WI38 (cell line): ENCODE measurements around the gene TLR9.

Experiments used
- H3K4me3 ChIP-seq: 2 replicates; pipeline ENCODE4 v1.5.1; 2011; ENCODE audit warnings: low read depth, mild to moderate bottlenecking, control low read depth, low read length
- CTCF ChIP-seq: IDR thresholded peaks from 2 replicates; pipeline ENCODE4 v1.5.1; 2012; ENCODE audit warnings: low read depth, mild to moderate bottlenecking, control low read depth, low read length

TLR9 gene

GRCh38 chr3:52202384-52203077 lies 22.9 kb downstream of the TLR9 start:
- no peak for TF ChIP-seq CTCF
- no peak overlapping the region for H3K4me3 ChIP-seq

- H3K4me3 ChIP-seq, result no peak overlapping the region
- no peak for TF ChIP-seq CTCF
Measured at GRCh38 chr3:52200981-52201679, 24.3 kb downstream of the TLR9 start.

GRCh38 chr3:52198643-52199608 lies 26.5 kb downstream of the TLR9 start:
- H3K4me3 ChIP-seq, result peak overlapping the region; percentile 95
- TF ChIP-seq CTCF, result no peak

- no peak for TF ChIP-seq CTCF
Measured at GRCh38 chr3:52197842-52198625, 27.4 kb downstream of the TLR9 start, which contains the start of gene ALAS1. Gene ALAS1 (plus strand): TSS chr3:52198160. CDS start chr3:52199242, 1,082 bp downstream.

GRCh38 chr3:52197499-52197841 lies 28.0 kb downstream of the TLR9 start:
- no peak for TF ChIP-seq CTCF
- H3K4me3 ChIP-seq, result peak overlapping the region; percentile 95

More at GRCh38 chr3:52197842-52198625, 27.4 kb downstream of the TLR9 start, which contains the start of gene ALAS1:
- peak within 1 kb of the TSS; percentile 95 for H3K4me3 ChIP-seq

GRCh38 chr3:52196977-52197376 lies 28.5 kb downstream of the TLR9 start:
- no peak for TF ChIP-seq CTCF
- no peak overlapping the region for H3K4me3 ChIP-seq
